ENCODE results near the gene ARMC5.
"Not testable (repeated sequence)": the region's sequence is repeated elsewhere in the genome, so short reads cannot be mapped to it uniquely, and the experiment has no call there.

DNA sequence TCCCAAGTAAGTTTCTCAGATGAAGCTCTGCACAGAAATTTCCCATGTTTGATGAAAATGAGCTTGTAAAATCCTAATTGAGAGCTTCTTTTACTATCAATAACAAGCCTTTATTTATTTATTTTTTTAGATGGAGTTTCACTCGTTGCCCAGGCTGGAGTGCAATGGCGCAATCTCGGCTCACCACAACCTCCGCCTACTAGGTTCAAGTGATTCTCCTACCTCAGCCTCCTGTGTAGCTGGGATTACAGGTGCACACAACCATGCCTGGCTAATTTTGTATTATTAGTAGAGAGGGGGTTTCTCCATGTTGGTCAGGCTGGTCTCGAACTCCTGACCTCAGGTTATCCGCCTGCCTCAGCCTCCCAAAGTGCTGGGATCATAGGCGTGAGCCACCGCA lies 44.3 kb downstream of the ARMC5 start:
- TF ChIP-seq POLR2A (IDR thresholded peaks at IDR 0.05), result not testable (repeated sequence)
- TF ChIP-seq, protein P1, sequence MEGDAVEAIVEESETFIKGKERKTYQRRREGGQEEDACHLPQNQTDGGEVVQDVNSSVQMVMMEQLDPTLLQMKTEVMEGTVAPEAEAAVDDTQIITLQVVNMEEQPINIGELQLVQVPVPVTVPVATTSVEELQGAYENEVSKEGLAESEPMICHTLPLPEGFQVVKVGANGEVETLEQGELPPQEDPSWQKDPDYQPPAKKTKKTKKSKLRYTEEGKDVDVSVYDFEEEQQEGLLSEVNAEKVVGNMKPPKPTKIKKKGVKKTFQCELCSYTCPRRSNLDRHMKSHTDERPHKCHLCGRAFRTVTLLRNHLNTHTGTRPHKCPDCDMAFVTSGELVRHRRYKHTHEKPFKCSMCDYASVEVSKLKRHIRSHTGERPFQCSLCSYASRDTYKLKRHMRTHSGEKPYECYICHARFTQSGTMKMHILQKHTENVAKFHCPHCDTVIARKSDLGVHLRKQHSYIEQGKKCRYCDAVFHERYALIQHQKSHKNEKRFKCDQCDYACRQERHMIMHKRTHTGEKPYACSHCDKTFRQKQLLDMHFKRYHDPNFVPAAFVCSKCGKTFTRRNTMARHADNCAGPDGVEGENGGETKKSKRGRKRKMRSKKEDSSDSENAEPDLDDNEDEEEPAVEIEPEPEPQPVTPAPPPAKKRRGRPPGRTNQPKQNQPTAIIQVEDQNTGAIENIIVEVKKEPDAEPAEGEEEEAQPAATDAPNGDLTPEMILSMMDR (IDR thresholded peaks at IDR 0.05), result not testable (repeated sequence)
